Lower lobe of right lung (tissue), 2 donors: ENCODE data around the gene CPA4. TPM values are rescaled to one million over a fixed set of nuclear protein-coding genes. Genes with fewer than 3 reads are reported as not detected.

Experiments
- ATAC-seq, 2 donors: fragments of 200-7000 bp; cut with Tn5 transposase; one replicate each; pipeline ENCODE4 v1.9.1; 2020 to 2022; ENCODE audit warnings: mild to moderate bottlenecking in 2 of 2, moderate library complexity in 2 of 2
- DNase-seq: peaks from one replicate; pipeline ENCODE4 v3.0.0-alpha.2; 2020
- H3K27ac ChIP-seq: fragments of 200-600 bp; one replicate; pipeline ENCODE4 v1.8.0; 2022
- H3K27me3 ChIP-seq: fragments of 200-600 bp; one replicate; pipeline ENCODE4 v1.8.0; 2022; ENCODE audit warnings: low read depth
- H3K36me3 ChIP-seq: fragments of 200-600 bp; one replicate; pipeline ENCODE4 v1.8.0; 2022; ENCODE audit warnings: mild to moderate bottlenecking
- H3K4me1 ChIP-seq: fragments of 200-600 bp; one replicate; pipeline ENCODE4 v1.8.0; 2022
- H3K4me3 ChIP-seq: fragments of 200-600 bp; one replicate; pipeline ENCODE4 v1.8.0; 2022; ENCODE audit warnings: mild to moderate bottlenecking
- H3K9me3 ChIP-seq: fragments of 200-600 bp; one replicate; pipeline ENCODE4 v1.8.0; 2022
- CTCF ChIP-seq: fragments of 200-600 bp; IDR thresholded peaks from one replicate; pipeline ENCODE4 v1.8.0; 2022; ENCODE audit warnings: antibody characterized with exemption, mild to moderate bottlenecking
- intact Hi-C: fragments of 100-400 bp; cut with DNase I; formaldehyde crosslinking; loops from one replicate; pipeline ENCODE4 v1.11.0; 2022
- total RNA-seq: library from RNA; stranded (reverse); fragmentation: NEBNext Ultra II Directional; extraction: Animal tissue kit (Norgen Biotek cat#: 25700); gene quantifications from one replicate; pipeline ENCODE4 v1.2.1, GENCODE V29; 2021
- donor health status: DM: no; HTN: yes; CAD: no; lungs with severe emphysema.

The CPA4 gene
- total RNA-seq, 1 donor from 2014 or later: not detected

- intact Hi-C loops: no loop called here
- no peaks in the 10 kb centered on the region for H3K4me1 ChIP-seq
- no peak for DNase-seq
- ATAC-seq: no peak
- H3K27ac ChIP-seq: no peak overlapping the region
- no peak overlapping the region for H3K4me3 ChIP-seq
- H3K9me3 ChIP-seq: no peaks in the 10 kb centered on the region
- no peak for TF ChIP-seq CTCF
- H3K27me3 ChIP-seq: no peaks in the 10 kb centered on the region
- no peaks in the 10 kb centered on the region for H3K36me3 ChIP-seq
These were observed 560 bp downstream of the CPA4 start for GRCh38 chr7:130293521-130293920.

GRCh38 chr7:130294314-130294713, 1.4 kb downstream of the CPA4 start:
- no peak for DNase-seq
- intact Hi-C loops: no loop called here
- ATAC-seq: no peak

GRCh38 chr7:130296221-130296951, 3.4 kb downstream of the CPA4 start:
- ATAC-seq: no peak

More at GRCh38 chr7:130294314-130294713, 1.4 kb downstream of the CPA4 start:
- no peaks in the 10 kb centered on the region for H3K9me3 ChIP-seq
- no peaks in the 10 kb centered on the region for H3K27me3 ChIP-seq
- no peak overlapping the region for H3K27ac ChIP-seq
- no peak overlapping the region for H3K4me3 ChIP-seq
- H3K4me1 ChIP-seq: no peaks in the 10 kb centered on the region
- H3K36me3 ChIP-seq: no peaks in the 10 kb centered on the region
- TF ChIP-seq CTCF: no peak

GRCh38 chr7:130297628-130298543, 4.9 kb downstream of the CPA4 start:
- H3K27ac ChIP-seq: no peak overlapping the region
- DNase-seq: no peak

More at GRCh38 chr7:130296221-130296951, 3.4 kb downstream of the CPA4 start:
- H3K9me3 ChIP-seq: no peaks in the 10 kb centered on the region
- no peak for TF ChIP-seq CTCF
- H3K4me3 ChIP-seq: no peak overlapping the region
- no peaks in the 10 kb centered on the region for H3K4me1 ChIP-seq
- no peak overlapping the region for H3K27ac ChIP-seq
- DNase-seq: no peak
- intact Hi-C loops: no loop called here
- H3K36me3 ChIP-seq: no peaks in the 10 kb centered on the region
- H3K27me3 ChIP-seq: no peaks in the 10 kb centered on the region

More at GRCh38 chr7:130297628-130298543, 4.9 kb downstream of the CPA4 start:
- intact Hi-C loops: no loop called here
- H3K27me3 ChIP-seq: no peaks in the 10 kb centered on the region
- H3K9me3 ChIP-seq: no peaks in the 10 kb centered on the region
- H3K4me3 ChIP-seq: no peak overlapping the region
- TF ChIP-seq CTCF: no peak
- ATAC-seq: no peak
- no peaks in the 10 kb centered on the region for H3K36me3 ChIP-seq
- no peaks in the 10 kb centered on the region for H3K4me1 ChIP-seq
